Stimulated activated CD4-positive, alpha-beta T cell treated with anti-CD3 and anti-CD28 coated beads, TNF-alpha, amount 100 ng/mL, for 48 hours (primary cell): ENCODE measurements around the gene ETS1.

ENCODE experiments used
- DNase-seq, 3 donors: peaks; one replicate each; pipeline ENCODE4 v3.0.0-alpha.2; 2020; ENCODE audit warnings: low read depth in 3 of 3

Gene ETS1

GRCh38 chr11:128434411-128434810, 152.9 kb downstream of the ETS1 start:
- no peak for DNase-seq

- DNase-seq = no peak
Observed at GRCh38 chr11:128432926-128433325, 154.4 kb downstream of the ETS1 start.

- no peak for DNase-seq
Observed at GRCh38 chr11:128431931-128432330, 155.4 kb downstream of the ETS1 start.

GRCh38 chr11:128428935-128429334, 158.4 kb downstream of the ETS1 start:
- no peak for DNase-seq

- no peak for DNase-seq
Observed at GRCh38 chr11:128424851-128425285, 162.5 kb downstream of the ETS1 start.

- no peak for DNase-seq
Observed at GRCh38 chr11:128424271-128424711, 163.1 kb downstream of the ETS1 start.

GRCh38 chr11:128422576-128423370, 164.6 kb downstream of the ETS1 start:
- peak; percentile 79 to 94 (median 92) for DNase-seq

GRCh38 chr11:128421577-128422330, 165.6 kb downstream of the ETS1 start:
- DNase-seq = peak in 1 of 3 donors; percentile 10

GRCh38 chr11:128420951-128421350, 166.4 kb downstream of the ETS1 start:
- no peak for DNase-seq

- no peak for DNase-seq
Observed at GRCh38 chr11:128420265-128420664, 167.1 kb downstream of the ETS1 start.

- DNase-seq = no peak
Observed at GRCh38 chr11:128419012-128419767, 168.2 kb downstream of the ETS1 start.

- DNase-seq = no peak
Observed at GRCh38 chr11:128417607-128418324, 169.6 kb downstream of the ETS1 start.

GRCh38 chr11:128416976-128417375, 170.4 kb downstream of the ETS1 start:
- DNase-seq = no peak

- DNase-seq = no peak
Observed at GRCh38 chr11:128415539-128415938, 171.8 kb downstream of the ETS1 start.

GRCh38 chr11:128412847-128413791, 174.2 kb downstream of the ETS1 start:
- DNase-seq = no peak

GRCh38 chr11:128411812-128412211, 175.5 kb downstream of the ETS1 start:
- DNase-seq = no peak

GRCh38 chr11:128411150-128411549, 176.2 kb downstream of the ETS1 start:
- DNase-seq = no peak

- no peak for DNase-seq
Observed at GRCh38 chr11:128409476-128409875, 177.9 kb downstream of the ETS1 start.
